ENCODE data around the gene PSME1. TPM values are rescaled to one million over a fixed set of nuclear protein-coding genes. Genes with fewer than 3 reads are reported as not detected.

Gene PSME1
- total and polyA plus RNA-seq, 2 of the 13 experiments (the other 11 are each of a cell fraction or from before 2014, with no cell fraction given): 159 to 608 TPM

DNA sequence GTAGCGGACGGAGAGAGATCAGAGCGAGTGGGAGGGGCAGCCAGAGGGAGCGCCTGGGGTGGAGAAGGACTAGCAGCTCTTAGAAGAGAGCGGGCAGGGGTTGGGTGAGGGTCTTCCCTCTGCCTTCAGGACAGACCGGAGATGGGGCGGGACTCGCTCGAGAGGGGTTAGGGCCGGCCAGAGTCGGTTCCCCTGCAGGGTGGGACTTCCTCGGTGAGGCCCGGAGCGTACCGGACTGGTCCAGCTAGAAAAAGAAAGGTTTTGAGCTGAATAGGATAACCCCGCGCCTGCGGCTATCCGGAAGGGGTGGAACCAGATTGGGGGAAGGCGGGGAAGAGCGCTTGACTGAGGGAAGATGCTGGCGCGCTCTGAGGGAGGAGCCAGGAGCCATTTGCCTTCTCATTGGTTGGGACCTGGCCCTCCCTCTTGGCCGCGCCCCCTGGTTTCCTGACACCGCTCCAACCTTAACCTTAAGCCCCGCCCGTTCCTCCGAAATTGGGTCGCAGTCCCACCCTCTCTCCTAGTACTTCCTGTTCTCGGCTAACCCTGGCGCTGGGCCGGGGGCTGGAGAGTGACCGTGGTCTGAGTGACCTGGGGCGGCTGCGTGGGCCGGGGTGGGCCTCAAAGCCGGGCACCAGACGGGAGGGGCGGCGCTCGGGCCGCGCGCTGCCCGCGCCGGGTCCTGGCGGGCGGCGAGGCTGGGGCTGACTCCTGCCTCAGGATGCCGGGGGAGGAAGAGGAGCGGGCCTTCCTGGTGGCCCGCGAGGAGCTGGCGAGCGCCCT, 11.2 kb downstream of the PSME1 start, which contains the start of gene RNF31 (continued):
- TF ChIP-seq, protein P1, sequence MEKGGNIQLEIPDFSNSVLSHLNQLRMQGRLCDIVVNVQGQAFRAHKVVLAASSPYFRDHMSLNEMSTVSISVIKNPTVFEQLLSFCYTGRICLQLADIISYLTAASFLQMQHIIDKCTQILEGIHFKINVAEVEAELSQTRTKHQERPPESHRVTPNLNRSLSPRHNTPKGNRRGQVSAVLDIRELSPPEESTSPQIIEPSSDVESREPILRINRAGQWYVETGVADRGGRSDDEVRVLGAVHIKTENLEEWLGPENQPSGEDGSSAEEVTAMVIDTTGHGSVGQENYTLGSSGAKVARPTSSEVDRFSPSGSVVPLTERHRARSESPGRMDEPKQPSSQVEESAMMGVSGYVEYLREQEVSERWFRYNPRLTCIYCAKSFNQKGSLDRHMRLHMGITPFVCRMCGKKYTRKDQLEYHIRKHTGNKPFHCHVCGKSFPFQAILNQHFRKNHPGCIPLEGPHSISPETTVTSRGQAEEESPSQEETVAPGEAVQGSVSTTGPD (CRISPR knock-in tag; IDR thresholded peaks at IDR 0.05): peak; percentile 25; the same call in 1 of the 2 replicates
- TF ChIP-seq NR3C1 (CRISPR knock-in tag; IDR thresholded peaks at IDR 0.05) (0 out of 2 replicates have a peak, but pooled peaks have one; percentile 11), ZNF121 (CRISPR knock-in tag; IDR thresholded peaks at IDR 0.05) (no peak), BCL6 (CRISPR knock-in tag; IDR thresholded peaks at IDR 0.05) (no peak; the same call in 1 of the 2 replicates), ZNF12 (CRISPR knock-in tag; IDR thresholded peaks at IDR 0.05) (no peak), ZNF605 (CRISPR knock-in tag; IDR thresholded peaks at IDR 0.05) (no peak), ZNF619 (CRISPR knock-in tag; IDR thresholded peaks at IDR 0.05) (peak; percentile 95), NFRKB (IDR thresholded peaks at IDR 0.05) (no peak), DNMT3B (CRISPR knock-in tag; conservative IDR thresholded peaks at IDR 0.05) (peak; percentile 93), PRPF4 (IDR thresholded peaks at IDR 0.05; ENCODE audit: low read depth, low read length, poor library complexity, severe bottlenecking) (no peak), SRY (CRISPR knock-in tag; IDR thresholded peaks at IDR 0.05) (no peak)
- TF ChIP-seq, protein P2, sequence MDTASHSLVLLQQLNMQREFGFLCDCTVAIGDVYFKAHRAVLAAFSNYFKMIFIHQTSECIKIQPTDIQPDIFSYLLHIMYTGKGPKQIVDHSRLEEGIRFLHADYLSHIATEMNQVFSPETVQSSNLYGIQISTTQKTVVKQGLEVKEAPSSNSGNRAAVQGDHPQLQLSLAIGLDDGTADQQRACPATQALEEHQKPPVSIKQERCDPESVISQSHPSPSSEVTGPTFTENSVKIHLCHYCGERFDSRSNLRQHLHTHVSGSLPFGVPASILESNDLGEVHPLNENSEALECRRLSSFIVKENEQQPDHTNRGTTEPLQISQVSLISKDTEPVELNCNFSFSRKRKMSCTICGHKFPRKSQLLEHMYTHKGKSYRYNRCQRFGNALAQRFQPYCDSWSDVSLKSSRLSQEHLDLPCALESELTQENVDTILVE (CRISPR knock-in tag; IDR thresholded peaks at IDR 0.05): no peak
- TF ChIP-seq, protein P3, sequence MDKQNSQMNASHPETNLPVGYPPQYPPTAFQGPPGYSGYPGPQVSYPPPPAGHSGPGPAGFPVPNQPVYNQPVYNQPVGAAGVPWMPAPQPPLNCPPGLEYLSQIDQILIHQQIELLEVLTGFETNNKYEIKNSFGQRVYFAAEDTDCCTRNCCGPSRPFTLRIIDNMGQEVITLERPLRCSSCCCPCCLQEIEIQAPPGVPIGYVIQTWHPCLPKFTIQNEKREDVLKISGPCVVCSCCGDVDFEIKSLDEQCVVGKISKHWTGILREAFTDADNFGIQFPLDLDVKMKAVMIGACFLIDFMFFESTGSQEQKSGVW (CRISPR knock-in tag; IDR thresholded peaks at IDR 0.05; ENCODE audit: borderline replicate concordance): no peak
- TF ChIP-seq, protein P4, sequence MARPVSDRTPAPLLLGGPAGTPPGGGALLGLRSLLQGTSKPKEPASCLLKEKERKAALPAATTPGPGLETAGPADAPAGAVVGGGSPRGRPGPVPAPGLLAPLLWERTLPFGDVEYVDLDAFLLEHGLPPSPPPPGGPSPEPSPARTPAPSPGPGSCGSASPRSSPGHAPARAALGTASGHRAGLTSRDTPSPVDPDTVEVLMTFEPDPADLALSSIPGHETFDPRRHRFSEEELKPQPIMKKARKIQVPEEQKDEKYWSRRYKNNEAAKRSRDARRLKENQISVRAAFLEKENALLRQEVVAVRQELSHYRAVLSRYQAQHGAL (CRISPR knock-in tag; IDR thresholded peaks at IDR 0.05; ENCODE audit: not compliant biosample characterization): peak; percentile 72
- TF ChIP-seq, protein P5, sequence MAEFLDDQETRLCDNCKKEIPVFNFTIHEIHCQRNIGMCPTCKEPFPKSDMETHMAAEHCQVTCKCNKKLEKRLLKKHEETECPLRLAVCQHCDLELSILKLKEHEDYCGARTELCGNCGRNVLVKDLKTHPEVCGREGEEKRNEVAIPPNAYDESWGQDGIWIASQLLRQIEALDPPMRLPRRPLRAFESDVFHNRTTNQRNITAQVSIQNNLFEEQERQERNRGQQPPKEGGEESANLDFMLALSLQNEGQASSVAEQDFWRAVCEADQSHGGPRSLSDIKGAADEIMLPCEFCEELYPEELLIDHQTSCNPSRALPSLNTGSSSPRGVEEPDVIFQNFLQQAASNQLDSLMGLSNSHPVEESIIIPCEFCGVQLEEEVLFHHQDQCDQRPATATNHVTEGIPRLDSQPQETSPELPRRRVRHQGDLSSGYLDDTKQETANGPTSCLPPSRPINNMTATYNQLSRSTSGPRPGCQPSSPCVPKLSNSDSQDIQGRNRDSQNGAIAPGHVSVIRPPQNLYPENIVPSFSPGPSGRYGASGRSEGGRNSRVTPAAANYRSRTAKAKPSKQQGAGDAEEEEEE (CRISPR knock-in tag; IDR thresholded peaks at IDR 0.05; ENCODE audit: borderline replicate concordance): 0 out of 2 replicates have a peak, but pooled peaks have one; percentile 80
- TF ChIP-seq, protein P6, sequence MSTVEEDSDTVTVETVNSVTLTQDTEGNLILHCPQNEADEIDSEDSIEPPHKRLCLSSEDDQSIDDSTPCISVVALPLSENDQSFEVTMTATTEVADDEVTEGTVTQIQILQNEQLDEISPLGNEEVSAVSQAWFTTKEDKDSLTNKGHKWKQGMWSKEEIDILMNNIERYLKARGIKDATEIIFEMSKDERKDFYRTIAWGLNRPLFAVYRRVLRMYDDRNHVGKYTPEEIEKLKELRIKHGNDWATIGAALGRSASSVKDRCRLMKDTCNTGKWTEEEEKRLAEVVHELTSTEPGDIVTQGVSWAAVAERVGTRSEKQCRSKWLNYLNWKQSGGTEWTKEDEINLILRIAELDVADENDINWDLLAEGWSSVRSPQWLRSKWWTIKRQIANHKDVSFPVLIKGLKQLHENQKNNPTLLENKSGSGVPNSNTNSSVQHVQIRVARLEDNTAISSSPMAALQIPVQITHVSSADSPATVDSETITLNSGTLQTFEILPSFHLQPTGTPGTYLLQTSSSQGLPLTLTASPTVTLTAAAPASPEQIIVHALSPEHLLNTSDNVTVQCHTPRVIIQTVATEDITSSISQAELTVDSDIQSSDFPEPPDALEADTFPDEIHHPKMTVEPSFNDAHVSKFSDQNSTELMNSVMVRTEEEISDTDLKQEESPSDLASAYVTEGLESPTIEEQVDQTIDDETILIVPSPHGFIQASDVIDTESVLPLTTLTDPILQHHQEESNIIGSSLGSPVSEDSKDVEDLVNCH (CRISPR knock-in tag; IDR thresholded peaks at IDR 0.05): no peak
- TF ChIP-seq, protein P7, sequence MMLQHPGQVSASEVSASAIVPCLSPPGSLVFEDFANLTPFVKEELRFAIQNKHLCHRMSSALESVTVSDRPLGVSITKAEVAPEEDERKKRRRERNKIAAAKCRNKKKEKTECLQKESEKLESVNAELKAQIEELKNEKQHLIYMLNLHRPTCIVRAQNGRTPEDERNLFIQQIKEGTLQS (CRISPR knock-in tag; IDR thresholded peaks at IDR 0.05): peak; percentile 68
- TF ChIP-seq, protein P8, sequence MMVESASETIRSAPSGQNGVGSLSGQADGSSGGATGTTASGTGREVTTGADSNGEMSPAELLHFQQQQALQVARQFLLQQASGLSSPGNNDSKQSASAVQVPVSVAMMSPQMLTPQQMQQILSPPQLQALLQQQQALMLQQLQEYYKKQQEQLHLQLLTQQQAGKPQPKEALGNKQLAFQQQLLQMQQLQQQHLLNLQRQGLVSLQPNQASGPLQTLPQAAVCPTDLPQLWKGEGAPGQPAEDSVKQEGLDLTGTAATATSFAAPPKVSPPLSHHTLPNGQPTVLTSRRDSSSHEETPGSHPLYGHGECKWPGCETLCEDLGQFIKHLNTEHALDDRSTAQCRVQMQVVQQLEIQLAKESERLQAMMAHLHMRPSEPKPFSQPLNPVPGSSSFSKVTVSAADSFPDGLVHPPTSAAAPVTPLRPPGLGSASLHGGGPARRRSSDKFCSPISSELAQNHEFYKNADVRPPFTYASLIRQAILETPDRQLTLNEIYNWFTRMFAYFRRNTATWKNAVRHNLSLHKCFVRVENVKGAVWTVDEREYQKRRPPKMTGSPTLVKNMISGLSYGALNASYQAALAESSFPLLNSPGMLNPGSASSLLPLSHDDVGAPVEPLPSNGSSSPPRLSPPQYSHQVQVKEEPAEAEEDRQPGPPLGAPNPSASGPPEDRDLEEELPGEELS (CRISPR knock-in tag; IDR thresholded peaks at IDR 0.05): no peak; the same call in none of the 2 replicates

Measured in HepG2 (cell line).